OCI-LY1 (cell line): ENCODE measurements around the gene ZNF541.

Experiments
- CTCF ChIP-seq: fragments of 200-600 bp; sonication (generic), shearing (Covaris generic); IDR thresholded peaks from 2 replicates; pipeline ENCODE4 v1.5.1; 2017; ENCODE audit warnings: mild to moderate bottlenecking, antibody characterized with exemption, low read length, moderate library complexity, mixed read lengths
- EZH2 ChIP-seq: fragments of 200-600 bp; sonication (generic), shearing (Covaris generic); IDR thresholded peaks from 2 replicates; pipeline ENCODE4 v1.8.0; 2017; ENCODE audit warnings: borderline replicate concordance, mixed run types, mild to moderate bottlenecking, antibody characterized with exemption, low read length, moderate library complexity, mixed read lengths

DNA sequence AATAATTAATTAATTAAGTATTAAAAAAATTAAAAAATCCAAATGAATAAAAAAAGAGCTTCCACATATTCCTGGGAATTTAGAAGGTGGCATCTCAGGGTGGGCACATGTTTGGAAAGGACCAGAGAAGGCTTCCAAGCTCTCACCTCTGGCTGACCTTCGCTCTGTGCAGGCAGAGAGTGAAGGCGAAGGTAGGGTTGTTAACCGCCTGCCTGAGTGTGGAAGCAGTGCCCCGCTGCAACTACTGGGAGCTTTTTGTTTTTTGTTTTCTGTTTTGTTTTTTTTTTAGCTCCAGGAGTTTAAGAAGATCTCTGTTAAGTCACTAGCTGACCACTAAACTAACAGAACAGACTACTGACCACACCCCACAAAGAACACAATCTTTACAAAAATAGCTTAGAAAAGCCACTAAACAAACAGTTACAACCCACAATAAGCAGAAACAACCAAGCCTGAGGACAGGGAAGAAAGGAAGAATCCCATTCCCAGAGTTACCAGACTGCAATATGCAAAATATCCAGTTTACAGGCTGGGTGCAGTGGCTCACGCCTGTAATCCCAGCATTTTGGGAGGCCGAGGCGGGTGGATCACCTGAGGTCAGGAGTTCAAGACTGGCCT is 11.4 kb downstream of the ZNF541 start:
- TF ChIP-seq CTCF (no peak), EZH2 (no peak)
